NCI-H226 (cell line): ENCODE results near the gene KBTBD12.

Source experiments
- DNase-seq: peaks from one replicate; pipeline ENCODE4 v3.0.0-alpha.2; 2015

The KBTBD12 gene

DNA sequence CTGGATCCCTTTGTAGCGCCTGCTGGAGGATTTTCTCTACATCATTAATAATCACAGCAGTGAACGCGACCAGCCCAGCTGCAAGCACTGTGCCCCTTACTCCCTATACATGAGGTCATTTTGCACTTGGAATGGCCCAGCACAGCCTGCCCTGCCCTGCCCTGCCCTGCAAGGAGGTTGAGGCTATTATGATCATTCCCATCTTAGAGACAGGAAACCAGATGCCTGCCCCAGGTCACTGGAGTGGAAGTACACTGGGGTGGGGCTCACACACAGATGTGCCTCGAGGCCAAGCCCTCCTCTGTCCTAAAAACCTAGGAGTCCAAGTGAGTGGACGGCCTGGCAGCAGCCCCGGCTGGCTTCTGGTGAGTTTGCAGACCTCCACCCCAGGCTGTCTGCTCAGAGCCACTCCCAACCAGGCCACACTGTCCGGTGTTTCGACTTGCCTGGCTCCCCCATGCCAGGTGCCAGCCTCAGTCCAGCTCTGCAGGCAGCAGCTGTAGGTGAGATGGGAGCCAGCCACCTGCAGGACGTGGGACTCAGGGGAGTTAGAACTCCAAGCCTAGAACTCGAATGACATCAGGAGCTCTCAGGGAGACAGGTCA is 106.8 kb downstream of the KBTBD12 start:
- DNase-seq: no peak

GRCh38 chr3:128033102-128033501 is 118.1 kb downstream of the KBTBD12 start:
- DNase-seq: peak; percentile 19

DNA sequence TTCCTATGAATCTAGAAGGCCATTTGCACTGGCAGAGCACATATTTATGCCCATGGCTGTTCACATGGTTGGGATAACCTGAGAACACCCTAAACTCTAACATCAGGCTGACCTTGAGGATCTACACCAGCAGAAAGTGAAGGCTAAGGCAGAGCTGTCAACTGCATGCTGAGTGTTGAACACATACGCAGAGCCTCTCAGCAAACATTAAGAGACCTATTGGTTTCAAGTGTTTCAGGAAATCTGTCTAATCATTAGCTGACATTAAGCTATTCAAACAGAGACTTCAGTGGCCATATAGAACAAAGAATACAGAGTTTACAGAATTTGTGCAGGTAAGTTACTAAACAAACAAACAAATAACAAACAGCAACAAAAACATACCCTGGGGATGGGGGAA is 121.1 kb downstream of the KBTBD12 start:
- DNase-seq: no peak
